Aorta (tissue), 5 donors: Measurements from ENCODE around the gene CELF2. TPM values are rescaled to one million over a fixed set of nuclear protein-coding genes. Genes with fewer than 3 reads are reported as not detected.
A peak's percentile ranks its signal among the peaks of the same experiment; 100 is the strongest.

Experiments
- ATAC-seq: fragments of 200-7000 bp; cut with Tn5 transposase; one replicate; pipeline ENCODE4 v1.9.1; 2022; ENCODE audit warnings: moderate library complexity; ENCODE audit not compliant: low FRiP score
- DNase-seq, 2 donors: peaks; one replicate each; pipeline ENCODE4 v3.0.0-alpha.2; 2020
- H3K27ac ChIP-seq, 2 donors: one replicate each; pipeline ENCODE4 v1.5.1; 2013; ENCODE audit warnings: low read length in 2 of 2, mild to moderate bottlenecking in 2 of 2, moderate library complexity in 2 of 2, control low read depth in 1 of 2, inconsistent platforms in 1 of 2, low read depth in 1 of 2
- H3K27me3 ChIP-seq, 2 donors: one replicate each; pipeline ENCODE4 v1.6.1; 2013; ENCODE audit warnings: control low read depth in 1 of 2, low read length in 1 of 2, mild to moderate bottlenecking in 1 of 2, moderate library complexity in 1 of 2; ENCODE audit not compliant: insufficient read depth in 2 of 2, control insufficient read depth in 1 of 2
- H3K36me3 ChIP-seq, 2 donors: one replicate each; pipeline ENCODE4 v1.6.1; 2013; ENCODE audit warnings: control low read depth in 1 of 2, low read length in 1 of 2, mild to moderate bottlenecking in 1 of 2; ENCODE audit not compliant: insufficient read depth in 2 of 2, control insufficient read depth in 1 of 2
- H3K4me1 ChIP-seq, 2 donors: one replicate each; pipeline ENCODE4 v1.6.1; 2013; ENCODE audit warnings: low read length in 2 of 2, control low read depth in 1 of 2, mild to moderate bottlenecking in 1 of 2, moderate library complexity in 1 of 2; ENCODE audit not compliant: insufficient read depth in 2 of 2, control insufficient read depth in 1 of 2
- H3K4me3 ChIP-seq, 2 donors: one replicate each; pipeline ENCODE4 v1.5.1; 2013; ENCODE audit warnings: low read length in 2 of 2, control low read depth in 1 of 2, mild to moderate bottlenecking in 1 of 2
- H3K9me3 ChIP-seq: one replicate; pipeline ENCODE4 v1.6.1; 2013; ENCODE audit warnings: mild to moderate bottlenecking, low read length; ENCODE audit not compliant: control insufficient read depth
- WGBS, 2 donors: extraction: QIAGEN DNeasy Blood & Tissue Kit; methylation state at CpG; one replicate each; pipeline ENCODE4 v1.1.7; 2013; 5-methylcytosine and 5-hydroxymethylcytosine counted together
- intact Hi-C, 2 donors: fragments of 100-400 bp; cut with DNase I; formaldehyde crosslinking; loops; one replicate each; pipeline versions ENCODE4 v1.14.2 to v1.15.0; 2022
- polyA plus RNA-seq, 2 donors: library from polyadenylated mRNA; stranded (reverse); fragments of 200-250 nt; gene quantifications; one replicate each; pipeline ENCODE4 v1.2.3, GENCODE V29; 2013
- total RNA-seq, 2 donors: library from RNA; stranded (reverse); fragmentation: NEBNext Ultra II Directional; extraction: Animal tissue kit (Norgen Biotek cat#: 25700); gene quantifications; one replicate each; pipeline ENCODE4 v1.2.1, GENCODE V29; 2021
- donor health status: healthy with polysubstance abuse.
- donor health status: Bipolar disorder and iron deficiency.
- donor health status: DM: no; HTN: no; CAD: no.
- donor health status: DM: no; HTN: no; CAD: no.
- donor health status: DM: yes; HTN: yes; CAD: no.

CELF2 gene
- total and polyA plus RNA-seq, 4 donors: 10.9 to 55.4 (median 36.4) TPM

- Histone ChIP-seq H3K4me3 (no peak overlapping the region), H3K9me3 (peaks cover 3% of the 10 kb centered on the region), H3K27me3 (no peaks in the 10 kb centered on the region), H3K27ac (no peak overlapping the region), H3K4me1 (no peaks in the 10 kb centered on the region), H3K36me3 (peaks cover 2 to 4% of the 10 kb centered on the region in 2 donors)
- no peak for ATAC-seq
- intact Hi-C loops: no loop called here
- WGBS, 2 donors: 40 to 52% methylated on average over 6 of the region's 6 CpGs
- no peak for DNase-seq
Observed at GRCh38 chr10:11234857-11235531, 217.3 kb downstream of the CELF2 start.

GRCh38 chr10:11235771-11236170 lies 218.1 kb downstream of the CELF2 start:
- Histone ChIP-seq H3K9me3 (peaks cover 3% of the 10 kb centered on the region), H3K4me3 (no peak overlapping the region), H3K36me3 (peaks cover 2 to 4% of the 10 kb centered on the region in 2 donors), H3K4me1 (no peaks in the 10 kb centered on the region), H3K27ac (no peak overlapping the region), H3K27me3 (no peaks in the 10 kb centered on the region)
- 75 to 79% methylated on average over 4 of the region's 4 CpGs for WGBS, 2 donors
- DNase-seq: no peak
- intact Hi-C loops: no loop called here
- ATAC-seq: no peak

GRCh38 chr10:11236234-11236633 lies 218.6 kb downstream of the CELF2 start:
- 86 to 88% methylated on average over 2 of the region's 2 CpGs for WGBS, 2 donors
- H3K4me1 ChIP-seq: no peaks in the 10 kb centered on the region
- DNase-seq: no peak
- no peak overlapping the region for H3K4me3 ChIP-seq
- ATAC-seq: no peak
- peaks cover 2 to 4% of the 10 kb centered on the region in 2 donors for H3K36me3 ChIP-seq
- peaks cover 3% of the 10 kb centered on the region for H3K9me3 ChIP-seq
- intact Hi-C loops: no loop called here
- no peaks in the 10 kb centered on the region for H3K27me3 ChIP-seq
- no peak overlapping the region for H3K27ac ChIP-seq

- no peak for DNase-seq
- no peak for ATAC-seq
- H3K36me3 ChIP-seq: peaks cover 0 to under 1% of the 10 kb centered on the region in 2 donors
- no peak overlapping the region for H3K4me3 ChIP-seq
- intact Hi-C loops: no loop called here
- H3K9me3 ChIP-seq: peaks cover under 1% of the 10 kb centered on the region
- no peak overlapping the region for H3K27ac ChIP-seq
- WGBS, 2 donors: 92 to 96% methylated on average over 7 of the region's 7 CpGs
- H3K27me3 ChIP-seq: no peaks in the 10 kb centered on the region
- no peaks in the 10 kb centered on the region for H3K4me1 ChIP-seq
Observed at GRCh38 chr10:11237571-11237970, 219.9 kb downstream of the CELF2 start.

- no peaks in the 10 kb centered on the region for H3K4me1 ChIP-seq
- WGBS, 2 donors: 1 to 11% methylated on average over 4 of the region's 4 CpGs
- no peaks in the 10 kb centered on the region for H3K36me3 ChIP-seq
- no peak overlapping the region for H3K27ac ChIP-seq
- DNase-seq: no peak
- no peaks in the 10 kb centered on the region for H3K27me3 ChIP-seq
- no peak for ATAC-seq
- intact Hi-C loops: no loop called here
- H3K9me3 ChIP-seq: no peaks in the 10 kb centered on the region
- no peak overlapping the region for H3K4me3 ChIP-seq
Observed at GRCh38 chr10:11238893-11239292, 221.2 kb downstream of the CELF2 start.

GRCh38 chr10:11240641-11241040 lies 223.0 kb downstream of the CELF2 start:
- H3K4me1 ChIP-seq: no peaks in the 10 kb centered on the region
- no peaks in the 10 kb centered on the region for H3K9me3 ChIP-seq
- no peak overlapping the region for H3K4me3 ChIP-seq
- DNase-seq (no peak), ATAC-seq (no peak)
- intact Hi-C loops: no loop called here
- H3K27ac ChIP-seq: no peak overlapping the region
- H3K36me3 ChIP-seq: no peaks in the 10 kb centered on the region
- H3K27me3 ChIP-seq: no peaks in the 10 kb centered on the region
- 96 to 97% methylated on average over 7 of the region's 7 CpGs for WGBS, 2 donors

- no peak overlapping the region for H3K4me3 ChIP-seq
- DNase-seq: no peak
- peak; percentile 25 for ATAC-seq
- H3K36me3 ChIP-seq: no peaks in the 10 kb centered on the region
- H3K27me3 ChIP-seq: no peaks in the 10 kb centered on the region
- H3K9me3 ChIP-seq: no peaks in the 10 kb centered on the region
- intact Hi-C loops: no loop called here
- no peaks in the 10 kb centered on the region for H3K4me1 ChIP-seq
- H3K27ac ChIP-seq: no peak overlapping the region
- WGBS, 2 donors: 58% methylated on average over 25 of the region's 25 CpGs
Observed at GRCh38 chr10:11242443-11243387, 225.0 kb downstream of the CELF2 start.

GRCh38 chr10:11243425-11244222 lies 226.0 kb downstream of the CELF2 start:
- no peaks in the 10 kb centered on the region for H3K27me3 ChIP-seq
- WGBS, 2 donors: 95 to 97% methylated on average over 12 of the region's 12 CpGs
- H3K9me3 ChIP-seq: no peaks in the 10 kb centered on the region
- intact Hi-C loops: no loop called here
- no peaks in the 10 kb centered on the region for H3K4me1 ChIP-seq
- DNase-seq: no peak
- no peaks in the 10 kb centered on the region for H3K36me3 ChIP-seq
- no peak for ATAC-seq
- no peak overlapping the region for H3K27ac ChIP-seq
- no peak overlapping the region for H3K4me3 ChIP-seq
